Lower lobe of right lung (tissue), 2 donors: ENCODE measurements around the gene ADAMTS20. TPM values are rescaled to one million over a fixed set of nuclear protein-coding genes. Genes with fewer than 3 reads are reported as not detected.

ENCODE experiments used
- ATAC-seq, 2 donors: fragments of 200-7000 bp; cut with Tn5 transposase; one replicate each; pipeline ENCODE4 v1.9.1; 2020 to 2022; ENCODE audit warnings: mild to moderate bottlenecking in 2 of 2, moderate library complexity in 2 of 2
- DNase-seq: peaks from one replicate; pipeline ENCODE4 v3.0.0-alpha.2; 2020
- H3K27ac ChIP-seq: fragments of 200-600 bp; one replicate; pipeline ENCODE4 v1.8.0; 2022
- H3K27me3 ChIP-seq: fragments of 200-600 bp; one replicate; pipeline ENCODE4 v1.8.0; 2022; ENCODE audit warnings: low read depth
- H3K36me3 ChIP-seq: fragments of 200-600 bp; one replicate; pipeline ENCODE4 v1.8.0; 2022; ENCODE audit warnings: mild to moderate bottlenecking
- H3K4me1 ChIP-seq: fragments of 200-600 bp; one replicate; pipeline ENCODE4 v1.8.0; 2022
- H3K4me3 ChIP-seq: fragments of 200-600 bp; one replicate; pipeline ENCODE4 v1.8.0; 2022; ENCODE audit warnings: mild to moderate bottlenecking
- H3K9me3 ChIP-seq: fragments of 200-600 bp; one replicate; pipeline ENCODE4 v1.8.0; 2022
- CTCF ChIP-seq: fragments of 200-600 bp; IDR thresholded peaks from one replicate; pipeline ENCODE4 v1.8.0; 2022; ENCODE audit warnings: antibody characterized with exemption, mild to moderate bottlenecking
- intact Hi-C: fragments of 100-400 bp; cut with DNase I; formaldehyde crosslinking; loops from one replicate; pipeline ENCODE4 v1.11.0; 2022
- total RNA-seq: library from RNA; stranded (reverse); fragmentation: NEBNext Ultra II Directional; extraction: Animal tissue kit (Norgen Biotek cat#: 25700); gene quantifications from one replicate; pipeline ENCODE4 v1.2.1, GENCODE V29; 2021
- donor health status: DM: no; HTN: yes; CAD: no; lungs with severe emphysema.

Gene ADAMTS20
- total RNA-seq, 1 donor from 2014 or later, result not detected

DNA sequence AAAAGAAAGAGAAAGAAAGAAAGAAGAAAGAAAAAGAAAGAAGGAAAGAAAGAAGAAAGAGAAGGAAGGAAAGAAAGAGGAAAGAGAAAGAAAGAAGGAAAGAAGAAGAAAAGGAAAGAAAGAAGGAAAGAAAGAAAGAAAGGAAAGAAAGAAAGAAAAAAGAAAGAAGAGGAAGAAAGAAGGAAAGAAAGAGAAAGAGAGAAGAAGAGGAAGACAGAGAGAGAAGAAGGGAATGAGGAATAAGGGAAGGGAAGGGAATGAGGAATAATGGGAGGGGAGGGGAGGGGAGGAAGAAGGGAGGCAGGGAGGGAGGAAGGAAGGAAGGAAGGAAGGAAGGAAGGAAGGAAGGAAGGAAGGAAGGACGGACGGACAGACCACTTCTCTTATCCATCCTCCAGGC is 246.9 kb downstream of the ADAMTS20 start:
- TF ChIP-seq CTCF, result no peak
- Histone ChIP-seq H3K27me3 (no peaks in the 10 kb centered on the region), H3K9me3 (no peaks in the 10 kb centered on the region), H3K4me1 (no peaks in the 10 kb centered on the region), H3K4me3 (no peak overlapping the region), H3K27ac (no peak overlapping the region), H3K36me3 (no peaks in the 10 kb centered on the region)
- ATAC-seq (no peak), DNase-seq (no peak)
- intact Hi-C loops, result no loop called here

Other genes starting within 250 kb of the ADAMTS20 start
- 11.6 TPM for gene PUS7L, start 206.6 kb upstream of the ADAMTS20 start, total RNA-seq
- gene IRAK4, start 206.7 kb upstream of the ADAMTS20 start, total RNA-seq, result 23.2 TPM